Duodenal mucosa (tissue), 2 donors: ENCODE data around the gene HSFX3.
"Not testable (repeated sequence)": the region's sequence is repeated elsewhere in the genome, so short reads cannot be mapped to it uniquely, and the experiment has no call there.

Experiments used
- H3K27ac ChIP-seq: one replicate; pipeline ENCODE4 v1.7.0; 2013; ENCODE audit warnings: low read depth, low read length
- H3K27me3 ChIP-seq, 2 donors: one replicate each; pipeline ENCODE4 v1.7.0; 2013; ENCODE audit warnings: low read length in 2 of 2, control low read depth in 1 of 2; ENCODE audit not compliant: insufficient read depth in 2 of 2, control insufficient read depth in 1 of 2
- H3K36me3 ChIP-seq, 2 donors: one replicate each; pipeline ENCODE4 v1.7.0; 2013; ENCODE audit warnings: low read length in 2 of 2, control low read depth in 1 of 2; ENCODE audit not compliant: insufficient read depth in 2 of 2, control insufficient read depth in 1 of 2
- H3K4me1 ChIP-seq, 2 donors: one replicate each; pipeline ENCODE4 v1.7.0; 2013; ENCODE audit warnings: low read length in 2 of 2, control low read depth in 1 of 2; ENCODE audit not compliant: insufficient read depth in 2 of 2, control insufficient read depth in 1 of 2
- H3K4me3 ChIP-seq, 2 donors: one replicate each; pipeline ENCODE4 v1.7.0; 2013; ENCODE audit warnings: low read length in 2 of 2, low read depth in 1 of 2
- H3K9ac ChIP-seq, 2 donors: one replicate each; pipeline ENCODE4 v1.7.0; 2013; ENCODE audit warnings: low read length in 2 of 2, low read depth in 1 of 2
- H3K9me3 ChIP-seq, 2 donors: one replicate each; pipeline ENCODE4 v1.7.0; 2013; ENCODE audit warnings: low read length in 2 of 2, control low read depth in 1 of 2; ENCODE audit not compliant: control insufficient read depth in 1 of 2

Gene HSFX3

GRCh38 chrX:149531599-149531998 lies 18.1 kb downstream of the HSFX3 start:
- Histone ChIP-seq H3K4me3 (no peak overlapping the region), H3K36me3 (peaks cover 4 to 6% of the 10 kb centered on the region in 2 donors), H3K9ac (no peak overlapping the region), H3K9me3 (no peaks in the 10 kb centered on the region), H3K27me3 (no peaks in the 10 kb centered on the region), H3K4me1 (no peaks in the 10 kb centered on the region), H3K27ac (no peak overlapping the region)

- Histone ChIP-seq H3K9me3 (no peaks in the 10 kb centered on the region), H3K4me3 (no peak overlapping the region), H3K27me3 (no peaks in the 10 kb centered on the region), H3K36me3 (peaks cover 0 to 6% of the 10 kb centered on the region in 2 donors), H3K9ac (no peak overlapping the region), H3K4me1 (no peaks in the 10 kb centered on the region), H3K27ac (no peak overlapping the region)
Measured at GRCh38 chrX:149528381-149528780, 21.3 kb downstream of the HSFX3 start.

- Histone ChIP-seq H3K4me3 (no peak overlapping the region), H3K9me3 (no peaks in the 10 kb centered on the region), H3K36me3 (peaks cover 0 to 6% of the 10 kb centered on the region in 2 donors), H3K9ac (no peak overlapping the region), H3K27ac (no peak overlapping the region), H3K27me3 (no peaks in the 10 kb centered on the region), H3K4me1 (peaks cover 5 to 6% of the 10 kb centered on the region in 2 donors)
Measured at GRCh38 chrX:149527705-149528104, 22.0 kb downstream of the HSFX3 start.

GRCh38 chrX:149526318-149527033 lies 23.2 kb downstream of the HSFX3 start:
- not testable (repeated sequence) for H3K9ac ChIP-seq, H3K27me3 ChIP-seq, H3K9me3 ChIP-seq, H3K36me3 ChIP-seq, H3K4me3 ChIP-seq, H3K27ac ChIP-seq
- H3K4me1 ChIP-seq = peaks cover 9 to 12% of the 10 kb centered on the region in 2 donors

- not testable (repeated sequence) for H3K9me3 ChIP-seq, H3K9ac ChIP-seq, H3K27me3 ChIP-seq, H3K36me3 ChIP-seq, H3K4me3 ChIP-seq
- peak overlapping the region; percentile 25 for H3K27ac ChIP-seq
- H3K4me1 ChIP-seq = peaks cover 9 to 12% of the 10 kb centered on the region in 2 donors
Measured at GRCh38 chrX:149525903-149526302, 23.8 kb downstream of the HSFX3 start.

GRCh38 chrX:149525389-149525788 lies 24.3 kb downstream of the HSFX3 start:
- H3K36me3 ChIP-seq, H3K9ac ChIP-seq, H3K27me3 ChIP-seq, H3K9me3 ChIP-seq, H3K4me3 ChIP-seq: not testable (repeated sequence)
- peak overlapping the region; percentile 3 for H3K27ac ChIP-seq
- peaks cover 9 to 12% of the 10 kb centered on the region in 2 donors for H3K4me1 ChIP-seq

GRCh38 chrX:149522916-149523315 lies 26.8 kb downstream of the HSFX3 start:
- Histone ChIP-seq H3K27me3 (no peaks in the 10 kb centered on the region), H3K9ac (no peak overlapping the region), H3K4me3 (no peak overlapping the region), H3K4me1 (peaks cover 9 to 12% of the 10 kb centered on the region in 2 donors), H3K27ac (no peak overlapping the region), H3K36me3 (no peaks in the 10 kb centered on the region), H3K9me3 (no peaks in the 10 kb centered on the region)

- H3K9ac ChIP-seq = no peak overlapping the region
- H3K27me3 ChIP-seq = no peaks in the 10 kb centered on the region
- H3K4me3 ChIP-seq = no peak overlapping the region
- H3K9me3 ChIP-seq = no peaks in the 10 kb centered on the region
- peaks cover 9 to 12% of the 10 kb centered on the region in 2 donors for H3K4me1 ChIP-seq
- no peaks in the 10 kb centered on the region for H3K36me3 ChIP-seq
- no peak overlapping the region for H3K27ac ChIP-seq
Measured at GRCh38 chrX:149521438-149521837, 28.3 kb downstream of the HSFX3 start.

GRCh38 chrX:149520636-149521277 lies 29.0 kb downstream of the HSFX3 start:
- H3K4me3 ChIP-seq, H3K9ac ChIP-seq, H3K27ac ChIP-seq, H3K9me3 ChIP-seq, H3K27me3 ChIP-seq, H3K36me3 ChIP-seq: not testable (repeated sequence)
- peaks cover 9 to 12% of the 10 kb centered on the region in 2 donors for H3K4me1 ChIP-seq

GRCh38 chrX:149518236-149518635 lies 31.5 kb downstream of the HSFX3 start:
- Histone ChIP-seq H3K4me3 (no peak overlapping the region), H3K9ac (no peak overlapping the region), H3K27me3 (no peaks in the 10 kb centered on the region), H3K36me3 (no peaks in the 10 kb centered on the region), H3K9me3 (no peaks in the 10 kb centered on the region), H3K4me1 (peaks cover 8 to 18% of the 10 kb centered on the region in 2 donors), H3K27ac (no peak overlapping the region)
